Tibial nerve (tissue), 4 donors: ENCODE data around the gene COX7A2. TPM values are rescaled to one million over a fixed set of nuclear protein-coding genes. Genes with fewer than 3 reads are reported as not detected.
A peak's percentile ranks its signal among the peaks of the same experiment; 100 is the strongest.

Source experiments
- DNase-seq, 2 donors: peaks; one replicate each; pipeline ENCODE4 v3.0.0-alpha.2; 2019; ENCODE audit warnings: low spot score in 2 of 2
- H3K27ac ChIP-seq, 4 donors: fragments of 200-600 bp; sonication (generic) in 3 of 4; one replicate each; pipeline ENCODE4 v1.5.1; 2017 to 2019; ENCODE audit warnings: mild to moderate bottlenecking in 1 of 4
- H3K27me3 ChIP-seq, 2 donors: fragments of 200-600 bp; sonication (generic) in 1 of 2; one replicate each; pipeline versions ENCODE4 v1.5.1 to v1.6.0; 2017 to 2019
- H3K36me3 ChIP-seq, 3 donors: fragments of 200-600 bp; sonication (generic); one replicate each; pipeline ENCODE4 v1.5.1; 2018 to 2019
- H3K4me1 ChIP-seq, 4 donors: fragments of 200-600 bp; sonication (generic) in 3 of 4; one replicate each; pipeline ENCODE4 v1.5.1; 2017 to 2019
- H3K4me3 ChIP-seq, 4 donors: fragments of 200-600 bp; sonication (generic) in 3 of 4; one replicate each; pipeline ENCODE4 v1.5.1; 2017 to 2019; ENCODE audit warnings: mild to moderate bottlenecking in 1 of 4, moderate library complexity in 1 of 4
- H3K9me3 ChIP-seq, 4 donors: fragments of 200-600 bp; sonication (generic) in 3 of 4; one replicate each; pipeline ENCODE4 v1.5.1; 2017 to 2019
- EP300 ChIP-seq, 2 donors: sonication (generic); formaldehyde crosslinking; IDR thresholded peaks; one replicate each; pipeline ENCODE4 v1.6.1; 2017; ENCODE audit warnings: antibody characterized with exemption in 2 of 2, mild to moderate bottlenecking in 1 of 2
- POLR2A ChIP-seq, 2 donors: fragments of 450-650 bp; IDR thresholded peaks; one replicate each; pipeline ENCODE4 v1.6.1; 2017; ENCODE audit warnings: antibody characterized with exemption in 2 of 2, mild to moderate bottlenecking in 2 of 2, moderate library complexity in 2 of 2
- WGBS, 2 donors: methylation state at CpG; one replicate each; pipeline ENCODE4 v1.1.5; 2018; 5-methylcytosine and 5-hydroxymethylcytosine counted together
- total RNA-seq, 4 donors: library from RNA; depleted of rRNA; stranded (reverse); fragments of >200 nt; gene quantifications; one replicate each; pipeline ENCODE4 v1.1.0, GENCODE V29; 2016
- TF ChIP-seq, protein P1 (sequence below), 5 experiments: fragments of 200-600 bp in 3 of 5; fragments of 450-650 bp in 2 of 5; sonication (generic) in 3 of 5; IDR thresholded peaks; one replicate each; pipeline ENCODE4 v1.5.1; 2016 to 2019; ENCODE audit warnings: antibody characterized with exemption in 5 of 5, mild to moderate bottlenecking in 3 of 5, moderate library complexity in 2 of 5

The COX7A2 gene
- total RNA-seq, 4 donors from 2014 or later = 178 to 529 (median 230) TPM

DNA sequence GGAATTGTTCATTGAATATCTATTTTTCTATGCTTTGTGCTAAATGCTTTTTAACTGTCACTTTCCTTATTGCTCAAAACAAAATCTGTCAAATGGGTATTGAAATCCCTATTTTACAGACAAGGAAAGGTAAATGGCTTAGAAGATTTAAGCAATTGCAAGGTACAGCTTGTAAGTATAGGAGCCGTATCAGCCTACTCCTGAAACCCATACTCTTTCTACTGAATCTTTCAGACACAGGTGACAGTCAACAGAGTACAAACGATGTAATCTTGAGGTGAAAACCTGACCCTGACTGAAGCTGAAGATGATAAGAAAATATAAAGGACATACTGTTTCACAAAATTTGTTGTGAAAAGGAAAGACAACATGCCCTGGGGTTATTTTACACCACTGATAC is 7.0 kb upstream of the COX7A2 start:
- Histone ChIP-seq H3K27ac (no peak overlapping the region), H3K4me3 (no peak overlapping the region), H3K4me1 (no peaks in the 10 kb centered on the region), H3K9me3 (no peaks in the 10 kb centered on the region), H3K27me3 (no peaks in the 10 kb centered on the region), H3K36me3 (peaks cover 0 to 14% (median 0%) of the 10 kb centered on the region in 3 donors)
- TF ChIP-seq EP300 (IDR thresholded peaks at IDR 0.05) = no peak
- TF ChIP-seq POLR2A (IDR thresholded peaks at IDR 0.05) = no peak
- TF ChIP-seq, protein P1, sequence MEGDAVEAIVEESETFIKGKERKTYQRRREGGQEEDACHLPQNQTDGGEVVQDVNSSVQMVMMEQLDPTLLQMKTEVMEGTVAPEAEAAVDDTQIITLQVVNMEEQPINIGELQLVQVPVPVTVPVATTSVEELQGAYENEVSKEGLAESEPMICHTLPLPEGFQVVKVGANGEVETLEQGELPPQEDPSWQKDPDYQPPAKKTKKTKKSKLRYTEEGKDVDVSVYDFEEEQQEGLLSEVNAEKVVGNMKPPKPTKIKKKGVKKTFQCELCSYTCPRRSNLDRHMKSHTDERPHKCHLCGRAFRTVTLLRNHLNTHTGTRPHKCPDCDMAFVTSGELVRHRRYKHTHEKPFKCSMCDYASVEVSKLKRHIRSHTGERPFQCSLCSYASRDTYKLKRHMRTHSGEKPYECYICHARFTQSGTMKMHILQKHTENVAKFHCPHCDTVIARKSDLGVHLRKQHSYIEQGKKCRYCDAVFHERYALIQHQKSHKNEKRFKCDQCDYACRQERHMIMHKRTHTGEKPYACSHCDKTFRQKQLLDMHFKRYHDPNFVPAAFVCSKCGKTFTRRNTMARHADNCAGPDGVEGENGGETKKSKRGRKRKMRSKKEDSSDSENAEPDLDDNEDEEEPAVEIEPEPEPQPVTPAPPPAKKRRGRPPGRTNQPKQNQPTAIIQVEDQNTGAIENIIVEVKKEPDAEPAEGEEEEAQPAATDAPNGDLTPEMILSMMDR (IDR thresholded peaks at IDR 0.05) = no peak
- 79 to 87% methylated on average over 2 of the region's 2 CpGs for WGBS, 2 donors
- no peak for DNase-seq

- Histone ChIP-seq H3K4me3 (no peak overlapping the region), H3K27me3 (no peaks in the 10 kb centered on the region), H3K9me3 (no peaks in the 10 kb centered on the region), H3K36me3 (peaks cover 0 to 7% (median 0%) of the 10 kb centered on the region in 3 donors), H3K4me1 (peaks cover 0 to 2% (median 0%) of the 10 kb centered on the region in 4 donors), H3K27ac (no peak overlapping the region)
- TF ChIP-seq EP300 (IDR thresholded peaks at IDR 0.05) (no peak), POLR2A (IDR thresholded peaks at IDR 0.05) (no peak)
- TF ChIP-seq, protein P1 (IDR thresholded peaks at IDR 0.05) = no peak
- no peak for DNase-seq
Observed at GRCh38 chr6:75249837-75250236, 6.2 kb upstream of the COX7A2 start.

GRCh38 chr6:75246386-75246785 is 2.8 kb upstream of the COX7A2 start:
- Histone ChIP-seq H3K27me3 (no peaks in the 10 kb centered on the region), H3K4me3 (no peak overlapping the region), H3K4me1 (peaks cover 0 to 23% (median 5%) of the 10 kb centered on the region in 4 donors), H3K36me3 (no peaks in the 10 kb centered on the region), H3K27ac (no peak overlapping the region), H3K9me3 (no peaks in the 10 kb centered on the region)
- DNase-seq = no peak
- WGBS, 2 donors = 38 to 47% methylated on average over 2 of the region's 2 CpGs
- TF ChIP-seq POLR2A (IDR thresholded peaks at IDR 0.05) = no peak
- no peak for TF ChIP-seq EP300 (IDR thresholded peaks at IDR 0.05)
- TF ChIP-seq, protein P1 (IDR thresholded peaks at IDR 0.05) = no peak

- Histone ChIP-seq H3K4me3 (peak overlapping the region; percentile 71 to 86 (median 80)), H3K27ac (peak overlapping the region; percentile 88 to 96 (median 94)), H3K4me1 (peaks cover 0 to 34% (median 5%) of the 10 kb centered on the region in 4 donors), H3K9me3 (no peaks in the 10 kb centered on the region), H3K36me3 (peaks cover 0 to 20% (median 0%) of the 10 kb centered on the region in 3 donors), H3K27me3 (no peaks in the 10 kb centered on the region)
- 9 to 12% methylated on average over 15 of the region's 15 CpGs for WGBS, 2 donors
- TF ChIP-seq, protein P1 (IDR thresholded peaks at IDR 0.05) = no peak
- no peak for TF ChIP-seq POLR2A (IDR thresholded peaks at IDR 0.05)
- TF ChIP-seq EP300 (IDR thresholded peaks at IDR 0.05) = peak in 1 of 2 donors; percentile 5
- DNase-seq = peak in 1 of 2 donors; percentile 12
Observed at GRCh38 chr6:75244063-75244584, 523 bp upstream of the COX7A2 start.

DNA sequence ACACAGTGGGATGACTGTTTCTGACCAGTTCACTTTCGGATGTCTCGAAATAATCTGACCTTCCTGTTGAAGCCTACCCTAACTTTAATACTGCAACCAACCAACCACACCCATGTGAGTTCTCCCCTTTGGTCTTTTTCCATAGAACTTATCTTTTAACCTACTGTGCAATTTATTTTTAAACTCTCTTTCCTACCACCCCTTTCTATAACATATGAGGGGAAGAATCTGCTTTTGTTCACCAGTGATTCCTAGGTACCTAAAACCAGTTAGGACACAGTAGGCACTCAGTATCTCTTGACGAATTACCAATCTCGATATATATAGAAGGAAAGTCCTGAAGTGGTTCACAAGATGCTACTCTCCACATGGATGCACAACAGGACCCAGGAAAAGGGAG is 7.0 kb downstream of the COX7A2 start:
- H3K9me3 ChIP-seq = no peaks in the 10 kb centered on the region
- DNase-seq = no peak
- H3K4me3 ChIP-seq = no peak overlapping the region
- 86 to 94% methylated on average over 4 of the region's 4 CpGs for WGBS, 2 donors
- H3K27ac ChIP-seq = no peak overlapping the region
- peaks cover 0 to 54% (median 0%) of the 10 kb centered on the region in 3 donors for H3K36me3 ChIP-seq
- no peaks in the 10 kb centered on the region for H3K27me3 ChIP-seq
- TF ChIP-seq, protein P1 (IDR thresholded peaks at IDR 0.05) = no peak
- TF ChIP-seq POLR2A (IDR thresholded peaks at IDR 0.05) = no peak
- no peak for TF ChIP-seq EP300 (IDR thresholded peaks at IDR 0.05)
- H3K4me1 ChIP-seq = peaks cover 0 to 25% (median 1%) of the 10 kb centered on the region in 4 donors
